BE2C (cell line): ENCODE results near the gene TRDN.

ENCODE experiments used
- DNase-seq: peaks from one replicate; pipeline ENCODE4 v3.0.0-alpha.2; 2020
- H3K27me3 ChIP-seq: fragments of 250-450 bp; sonication (Bioruptor Pico); 2 replicates; pipeline ENCODE4 v1.5.1; 2020; ENCODE audit warnings: mild to moderate bottlenecking
- H3K36me3 ChIP-seq: fragments of 250-450 bp; sonication (Bioruptor Pico); 2 replicates; pipeline ENCODE4 v1.5.1; 2020; ENCODE audit warnings: mild to moderate bottlenecking
- H3K4me1 ChIP-seq: fragments of 250-450 bp; sonication (Bioruptor Pico); 2 replicates; pipeline ENCODE4 v1.5.1; 2020
- H3K4me3 ChIP-seq: 2 replicates; pipeline ENCODE4 v1.5.1; 2011; ENCODE audit warnings: low read depth, low read length
- H3K9me3 ChIP-seq: fragments of 250-450 bp; sonication (Bioruptor Pico); 2 replicates; pipeline ENCODE4 v1.5.1; 2020
- CTCF ChIP-seq: IDR thresholded peaks from 2 replicates; pipeline ENCODE4 v1.5.1; 2012; ENCODE audit warnings: mild to moderate bottlenecking, low read depth, low read length

The TRDN gene

GRCh38 chr6:123663436-123663835 is 26.7 kb upstream of the TRDN start:
- Histone ChIP-seq H3K36me3 (no peaks in the 10 kb centered on the region), H3K4me3 (no peak overlapping the region), H3K4me1 (no peaks in the 10 kb centered on the region), H3K9me3 (no peaks in the 10 kb centered on the region), H3K27me3 (no peaks in the 10 kb centered on the region)
- DNase-seq, result no peak
- no peak for TF ChIP-seq CTCF

GRCh38 chr6:123662757-123663156 is 26.0 kb upstream of the TRDN start:
- DNase-seq, result no peak
- no peaks in the 10 kb centered on the region for H3K9me3 ChIP-seq
- no peak overlapping the region for H3K4me3 ChIP-seq
- TF ChIP-seq CTCF, result no peak
- H3K27me3 ChIP-seq, result no peaks in the 10 kb centered on the region
- H3K4me1 ChIP-seq, result no peaks in the 10 kb centered on the region
- H3K36me3 ChIP-seq, result no peaks in the 10 kb centered on the region

DNA sequence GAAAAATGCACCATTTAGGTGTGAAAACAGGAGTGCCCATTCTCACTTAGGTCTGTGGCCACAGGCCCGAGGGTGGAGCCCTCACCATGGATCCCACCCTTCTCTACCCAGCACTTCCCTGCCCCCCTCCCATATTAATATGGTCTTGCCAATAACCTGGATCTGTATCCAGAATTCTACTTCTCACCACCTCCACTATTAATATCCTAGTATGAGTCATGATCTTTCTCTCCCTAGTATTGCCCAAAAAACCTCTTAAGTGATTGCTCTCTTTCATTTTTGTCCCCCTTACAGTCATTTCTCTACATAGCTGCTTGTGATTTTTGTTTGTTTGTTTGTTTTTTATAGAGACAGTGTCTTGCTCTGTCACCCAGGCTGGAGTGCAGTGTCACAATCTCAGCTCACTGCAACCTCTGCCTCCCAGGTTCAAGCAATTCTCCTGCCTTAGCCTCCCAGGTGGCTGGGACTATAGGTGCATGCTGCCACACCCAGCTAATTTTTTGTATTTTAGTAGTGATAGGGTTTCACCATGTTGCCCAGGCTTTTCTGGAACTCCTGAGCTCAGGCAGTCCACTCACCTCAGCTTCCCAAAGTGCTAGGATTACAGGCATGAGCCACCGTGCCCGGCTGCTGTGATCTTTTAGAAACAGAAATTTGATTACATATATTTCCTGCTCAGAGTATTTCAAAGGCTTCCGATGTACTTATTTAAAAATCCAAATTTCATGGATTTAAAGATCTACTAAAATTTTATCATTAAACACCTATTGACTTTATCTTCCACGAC is 24.5 kb upstream of the TRDN start:
- no peak for DNase-seq
- H3K36me3 ChIP-seq, result no peaks in the 10 kb centered on the region
- H3K4me3 ChIP-seq, result no peak overlapping the region
- no peaks in the 10 kb centered on the region for H3K9me3 ChIP-seq
- no peaks in the 10 kb centered on the region for H3K27me3 ChIP-seq
- no peaks in the 10 kb centered on the region for H3K4me1 ChIP-seq
- TF ChIP-seq CTCF, result no peak

GRCh38 chr6:123659960-123660748 is 23.4 kb upstream of the TRDN start:
- no peak for DNase-seq
- H3K4me1 ChIP-seq, result no peaks in the 10 kb centered on the region
- TF ChIP-seq CTCF, result no peak

DNA sequence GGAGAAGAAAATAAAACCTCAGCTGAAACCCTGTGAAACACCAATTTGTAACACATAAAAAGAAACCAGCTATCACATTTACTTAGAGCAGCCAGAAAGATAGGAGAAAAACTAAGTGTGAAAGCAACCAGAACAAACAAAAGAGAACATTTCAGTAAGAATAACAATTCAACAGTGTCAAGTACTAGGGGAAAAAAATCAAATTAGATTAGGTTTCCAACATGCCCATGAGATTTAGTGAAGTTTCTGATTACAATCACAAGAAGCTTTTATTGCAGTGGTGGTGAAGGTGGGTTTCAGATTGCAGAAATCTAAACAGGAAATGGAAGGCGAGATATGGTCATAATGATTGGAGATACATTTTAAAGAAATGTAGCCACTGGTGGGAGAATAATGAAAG is 22.1 kb upstream of the TRDN start:
- Histone ChIP-seq H3K9me3 (no peaks in the 10 kb centered on the region), H3K36me3 (no peaks in the 10 kb centered on the region), H3K4me1 (no peaks in the 10 kb centered on the region), H3K27me3 (no peaks in the 10 kb centered on the region), H3K4me3 (no peak overlapping the region)
- no peak for DNase-seq
- no peak for TF ChIP-seq CTCF

More at GRCh38 chr6:123659960-123660748, 23.4 kb upstream of the TRDN start:
- Histone ChIP-seq H3K36me3 (no peaks in the 10 kb centered on the region), H3K4me3 (no peak overlapping the region), H3K9me3 (no peaks in the 10 kb centered on the region), H3K27me3 (no peaks in the 10 kb centered on the region)
